BJ (cell line): ENCODE data around the gene HIVEP1. TPM values are rescaled to one million over a fixed set of nuclear protein-coding genes. Genes with fewer than 3 reads are reported as not detected.

Source experiments
- CTCF ChIA-PET: fragments of 350-600 bp; formaldehyde crosslinking; extraction: SDS; loops from one replicate; lab custom pipeline; 2021; ENCODE audit warnings: antibody characterized with exemption, inconsistent platforms; lab: Yijun Ruan, JAX
- POLR2A ChIA-PET: fragments of 300-600 bp; sonication (Branson Sonifier 250); formaldehyde crosslinking; extraction: SDS; loops from one replicate; lab custom pipeline; 2021; ENCODE audit warnings: antibody characterized with exemption; lab: Charles Lee
- DNase-seq: peaks from one replicate; pipeline ENCODE4 v3.0.0-alpha.2; 2011; ENCODE audit warnings: low read depth
- H3K27me3 ChIP-seq: 2 replicates; pipeline ENCODE4 v1.6.0; 2011; ENCODE audit warnings: low read length; ENCODE audit not compliant: control insufficient read depth, insufficient read depth
- H3K36me3 ChIP-seq: 2 replicates; pipeline ENCODE4 v1.5.1; 2011; ENCODE audit warnings: low read length; ENCODE audit not compliant: control insufficient read depth, insufficient read depth
- H3K4me3 ChIP-seq: 2 replicates; pipeline ENCODE4 v1.5.1; 2011; ENCODE audit warnings: low read depth, mild to moderate bottlenecking, control low read depth, low read length
- CTCF ChIP-seq: IDR thresholded peaks from 2 replicates; pipeline ENCODE4 v1.5.1; 2011; ENCODE audit warnings: low read depth, mild to moderate bottlenecking, control low read depth, inconsistent platforms, low read length, moderate library complexity; ENCODE audit not compliant: insufficient read depth
- polyA minus RNA-seq: library from RNA; depleted of rRNA, polyadenylated mRNA; stranded (reverse); fragments of >200 nt; gene quantifications from 2 replicates; pipeline ENCODE4 v1.2.3, GENCODE V29; 2011; rRNA and poly(A)+ RNA removed
- polyA plus RNA-seq: library from polyadenylated mRNA; depleted of rRNA; stranded (reverse); fragments of >200 nt; gene quantifications from 2 replicates; pipeline ENCODE4 v1.2.3, GENCODE V29; 2011; rRNA removed

Gene HIVEP1
- polyA plus RNA-seq (13.6 and 17.1 TPM in 2 replicates), polyA minus RNA-seq (27.5 and 30.0 TPM in 2 replicates)

DNA sequence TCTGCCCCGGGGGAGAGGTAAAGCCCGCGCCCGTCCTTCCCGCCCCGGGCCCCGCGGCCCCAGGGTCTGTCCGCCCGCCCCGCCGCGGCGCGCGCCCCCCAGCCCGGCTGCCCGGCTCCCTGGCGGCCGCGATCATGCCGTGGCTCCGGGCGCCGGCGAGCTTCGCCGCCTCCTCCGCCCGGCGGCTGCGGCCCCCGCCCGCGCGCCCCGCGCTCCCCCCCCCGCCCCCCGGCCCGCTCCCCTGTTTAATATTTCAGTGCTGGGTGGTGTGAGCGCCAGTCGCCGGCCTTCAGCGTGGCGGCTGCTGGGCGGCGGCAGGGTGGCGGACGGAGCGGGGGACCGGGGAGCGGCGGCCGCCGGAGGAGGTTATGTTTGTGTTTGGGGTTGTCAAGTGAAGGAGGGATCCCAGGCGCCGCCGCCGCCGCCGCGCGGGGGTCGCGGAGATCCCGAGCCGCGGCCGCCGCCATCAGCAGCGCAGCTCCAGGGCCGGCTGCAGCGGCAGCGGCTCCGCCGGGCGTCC is at the start of gene HIVEP1:
TSS of gene HIVEP1 (plus strand) at position 275 of the 520 bp plus-strand sequence. CDS start 3,317 bp downstream, outside the sequence.
- ChIA-PET POLR2A (no interaction called here), CTCF (interaction anchor here (0.6 to 2.2 kb wide), 3 partner anchors 12 to 241 kb away, joined by 3 to 8 read pairs (median 4); no protein-coding TSS in a partner anchor)
- TF ChIP-seq CTCF, result no peak
- DNase-seq, result no peak
- H3K4me3 ChIP-seq, result peak within 1 kb of the TSS; percentile 69
- no peaks in the 10 kb centered on the region for H3K36me3 ChIP-seq
- no peaks in the 10 kb centered on the region for H3K27me3 ChIP-seq

GRCh38 chr6:11963756-11964500 is 48.2 kb upstream of the HIVEP1 start:
- ChIA-PET CTCF (no interaction called here), POLR2A (no interaction called here)
- no peaks in the 10 kb centered on the region for H3K27me3 ChIP-seq
- no peak for TF ChIP-seq CTCF
- H3K36me3 ChIP-seq, result no peaks in the 10 kb centered on the region
- H3K4me3 ChIP-seq, result no peak overlapping the region
- no peak for DNase-seq

DNA sequence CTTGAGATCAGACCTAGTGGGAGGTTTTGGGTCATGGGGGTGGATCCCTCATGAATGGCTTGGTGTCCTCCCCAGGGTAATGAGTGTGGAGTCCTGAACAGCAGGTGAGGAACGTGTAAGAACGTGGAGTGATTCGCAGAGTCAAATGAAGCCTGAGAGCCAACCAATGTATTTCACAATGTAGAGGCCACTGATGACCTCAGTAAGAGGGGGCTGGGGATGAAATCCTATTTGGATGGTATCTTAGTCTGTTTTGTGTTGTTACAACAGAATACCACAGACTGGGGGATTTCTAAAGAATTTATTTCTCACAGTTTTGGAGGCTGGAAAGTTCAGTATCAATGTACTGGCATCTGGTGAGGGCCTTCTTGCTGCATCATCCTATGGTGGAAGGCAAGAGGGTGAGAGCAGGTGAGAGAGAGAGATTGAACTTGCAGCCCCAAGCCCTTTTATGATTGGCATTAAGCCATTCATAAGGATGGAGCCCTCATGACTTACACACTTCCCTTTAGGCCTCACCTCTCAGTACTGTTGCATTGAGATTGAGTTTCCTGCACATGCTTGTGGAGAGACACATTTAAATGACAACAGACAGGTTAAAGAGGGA is 47.3 kb upstream of the HIVEP1 start:
- H3K36me3 ChIP-seq, result no peaks in the 10 kb centered on the region
- DNase-seq, result no peak
- H3K27me3 ChIP-seq, result no peaks in the 10 kb centered on the region
- H3K4me3 ChIP-seq, result no peak overlapping the region
- ChIA-PET POLR2A (interaction anchor here (0.7 kb wide), 1 partner anchor 1797 kb away, joined by 3 read pairs; no protein-coding TSS in a partner anchor), CTCF (interaction anchor here (0.9 to 2.1 kb wide), 2 partner anchors 12 to 15 kb away, joined by 3 to 5 read pairs; no protein-coding TSS in a partner anchor)
- TF ChIP-seq CTCF, result no peak

DNA sequence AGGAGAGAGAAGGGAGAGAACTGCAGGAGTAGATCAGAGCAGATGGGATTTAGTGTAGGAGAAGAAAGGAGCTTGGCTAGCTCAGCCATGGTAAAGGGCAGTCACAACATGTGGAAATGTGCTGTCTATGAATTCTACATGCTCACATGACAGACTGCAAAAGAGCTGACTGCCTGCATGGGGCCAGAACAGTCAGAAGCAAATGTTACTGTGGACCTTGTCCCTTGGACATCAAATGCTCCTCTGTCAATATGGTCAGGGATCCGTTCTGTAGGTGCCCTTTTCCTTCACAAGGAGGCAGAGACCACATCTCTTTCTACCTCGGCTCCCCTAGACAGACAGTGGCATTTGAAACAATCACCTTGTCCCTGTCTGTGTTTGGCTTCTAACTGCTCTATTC is 46.6 kb upstream of the HIVEP1 start:
- no peaks in the 10 kb centered on the region for H3K27me3 ChIP-seq
- TF ChIP-seq CTCF, result no peak
- no peaks in the 10 kb centered on the region for H3K36me3 ChIP-seq
- H3K4me3 ChIP-seq, result no peak overlapping the region
- no peak for DNase-seq
- ChIA-PET POLR2A (interaction anchor here (0.7 kb wide), 1 partner anchor 1797 kb away, joined by 3 read pairs; no protein-coding TSS in a partner anchor), CTCF (interaction anchor here (0.9 to 2.1 kb wide), 2 partner anchors 13 to 16 kb away, joined by 3 to 5 read pairs; no protein-coding TSS in a partner anchor)
